HepG2 (cell line): ENCODE measurements around the gene NCF4. TPM values are rescaled to one million over a fixed set of nuclear protein-coding genes. Genes with fewer than 3 reads are reported as not detected.

ENCODE experiments used
- ATAC-seq: fragments of 200-7000 bp; cut with Tn5 transposase; 3 replicates; pipeline ENCODE4 v1.9.1; 2020; ENCODE audit warnings: mild to moderate bottlenecking, moderate library complexity
- BruUV-seq: library from RNA; stranded (reverse); fragments of 400-500 nt; replicated peaks from 2 replicates; lab custom pipeline; 2021; lab: Mats Ljungman, UMichigan
- CTCF ChIA-PET: fragments of 300-600 bp; formaldehyde crosslinking; extraction: SDS; loops from one replicate; lab custom pipeline; 2021; ENCODE audit warnings: low total read pairs, inconsistent platforms, low intra/inter-chr PET ratio; lab: Yijun Ruan, JAX
- POLR2A ChIA-PET: fragments of 350-600 bp; sonication (Branson Sonifier 250); formaldehyde crosslinking; loops from one replicate; lab custom pipeline; 2020; ENCODE audit warnings: antibody characterized with exemption, inconsistent platforms; lab: Yijun Ruan, JAX
- DNase-seq: peaks from one replicate; pipeline ENCODE4 v3.0.0-alpha.2; 2015; ENCODE audit warnings: low spot score
- FAIRE-seq: peaks from 3 replicates; lab custom pipeline; 2011; peaks lifted over from hg19 to GRCh38; lab: Jason Lieb, UNC
- H2AFZ ChIP-seq: one replicate; pipeline ENCODE4 v1.6.1; 2011; ENCODE audit warnings: low read length, inconsistent platforms
- H3K27ac ChIP-seq: fragments of 300-600 bp; 3 replicates; pipeline ENCODE4 v1.8.0; 2011; ENCODE audit warnings: mixed run types, mild to moderate bottlenecking, mixed read lengths, low read length, inconsistent platforms; ENCODE audit not compliant: insufficient read depth; ENCODE audit errors: extremely low read length
- H3K27me3 ChIP-seq, 2 experiments: fragments of 200-600 bp in 1 of 2; 2 replicates in 1 of 2; 3 replicates in 1 of 2; pipeline versions ENCODE4 v1.6.0 to v1.8.0; 2011; ENCODE audit warnings: low read length in 2 of 2, mild to moderate bottlenecking in 2 of 2, moderate library complexity in 2 of 2, inconsistent platforms in 1 of 2; ENCODE audit not compliant: insufficient read depth in 2 of 2, control insufficient read depth in 1 of 2
- H3K36me3 ChIP-seq, 2 experiments: fragments of 200-600 bp in 1 of 2; replicated peaks in 1 of 2; 2 replicates in 1 of 2; 3 replicates in 1 of 2; pipeline versions ENCODE4 v1.5.1 to v1.8.0; 2011; ENCODE audit warnings: low read length in 2 of 2, inconsistent platforms in 1 of 2; ENCODE audit not compliant: insufficient read depth in 2 of 2, control insufficient read depth in 1 of 2
- H3K4me1 ChIP-seq: 2 replicates; pipeline ENCODE4 v1.5.1; 2012; ENCODE audit warnings: low read length, inconsistent platforms; ENCODE audit not compliant: insufficient read depth
- H3K4me2 ChIP-seq: 2 replicates; pipeline ENCODE4 v1.6.0; 2011; ENCODE audit warnings: low read depth, low read length, inconsistent platforms
- H3K4me3 ChIP-seq, 3 experiments: fragments of 200-600 bp in 1 of 3; sonication (generic), shearing (Covaris generic) in 1 of 3; replicated peaks in 1 of 3; 2 replicates each; pipeline ENCODE4 v1.5.1; 2011 to 2016; ENCODE audit warnings: low read length in 3 of 3, inconsistent platforms in 2 of 3, low read depth in 2 of 3, mild to moderate bottlenecking in 2 of 3, control low read depth in 1 of 3, mixed read lengths in 1 of 3; ENCODE audit not compliant: insufficient read depth in 1 of 3
- H3K79me2 ChIP-seq: one replicate; pipeline ENCODE4 v1.6.1; 2011; ENCODE audit warnings: low read length, inconsistent platforms; ENCODE audit not compliant: insufficient read depth
- H3K9ac ChIP-seq: 2 replicates; pipeline ENCODE4 v1.6.0; 2011; ENCODE audit warnings: mild to moderate bottlenecking, low read depth, low read length, inconsistent platforms; ENCODE audit not compliant: insufficient read depth
- H3K9me3 ChIP-seq: 2 replicates; pipeline ENCODE4 v1.5.1; 2012; ENCODE audit warnings: mild to moderate bottlenecking, low read length
- H4K20me1 ChIP-seq: 2 replicates; pipeline ENCODE4 v1.6.0; 2011; ENCODE audit warnings: inconsistent platforms, mild to moderate bottlenecking, low read length, moderate library complexity; ENCODE audit not compliant: insufficient read depth
- ETV5 ChIP-seq: IDR thresholded peaks from 2 replicates; pipeline ENCODE4 v1.6.1; 2018; ENCODE audit warnings: missing biosample characterization, missing genetic modification reagents, inconsistent platforms, borderline replicate concordance
- GABPA ChIP-seq, 2 experiments: IDR thresholded peaks; 2 replicates each; pipeline ENCODE4 v1.6.1; 2011 to 2016; ENCODE audit warnings: low read depth in 2 of 2, low read length in 1 of 2, missing biosample characterization in 1 of 2, missing genetic modification characterization in 1 of 2
- GABPB1 ChIP-seq: IDR thresholded peaks from 2 replicates; pipeline ENCODE4 v1.6.1; 2016; ENCODE audit warnings: mild to moderate bottlenecking, missing genetic modification reagents, moderate library complexity, missing compliant biosample characterization
- HDAC1 ChIP-seq: sonication (generic); formaldehyde crosslinking; IDR thresholded peaks from 2 replicates; pipeline ENCODE4 v1.5.1; 2020; ENCODE audit warnings: mild to moderate bottlenecking, missing genetic modification reagents
- MAF1 ChIP-seq: sonication (generic); formaldehyde crosslinking; IDR thresholded peaks from 2 replicates; pipeline ENCODE4 v1.5.0; 2020; ENCODE audit warnings: missing genetic modification reagents, borderline replicate concordance
- STAT5B ChIP-seq: sonication (generic); formaldehyde crosslinking; IDR thresholded peaks from 2 replicates; pipeline ENCODE4 v1.4.0; 2020; ENCODE audit warnings: missing genetic modification reagents
- YEATS2 ChIP-seq: sonication (generic); formaldehyde crosslinking; IDR thresholded peaks from 2 replicates; pipeline ENCODE4 v1.4.0; 2020; ENCODE audit warnings: missing genetic modification reagents, borderline replicate concordance
- ZNF337 ChIP-seq: sonication (generic); formaldehyde crosslinking; IDR thresholded peaks from 2 replicates; pipeline ENCODE4 v1.5.1; 2020; ENCODE audit warnings: missing genetic modification reagents, low read depth, mild to moderate bottlenecking, borderline replicate concordance
- WGBS: methylation state at CpG from one replicate; pipeline ENCODE4 v1.1.6; 2017; ENCODE audit warnings: low lambda C conversion rate; 5-methylcytosine and 5-hydroxymethylcytosine counted together
- in situ Hi-C: cut with HindIII; loops from 2 replicates; pipeline ENCODE4 v1.10.0; 2017; ENCODE audit warnings: low pct_unique_long_range_greater_than_20kb; ENCODE audit not compliant: extremely low pct_ligation_motif_present
- intact Hi-C: fragments of 100-400 bp; cut with micrococcal nuclease; formaldehyde crosslinking; loops from one replicate; pipeline ENCODE4 v1.10.0; 2022; ENCODE audit not compliant: unreplicated experiment
- polyA plus RNA-seq, 8 experiments: library from polyadenylated mRNA; depleted of rRNA in 3 of 8; stranded (reverse) in 7 of 8; unstranded in 1 of 8; fragments of >200 nt; fragmentation: Illumina TruSeq in 4 of 8; extraction: Trizol in 4 of 8; gene quantifications; 2 replicates each; pipeline versions ENCODE4 v1.2.1 to v1.2.3, GENCODE V29; 2011 to 2016; ENCODE audit warnings: low read depth in 4 of 8, missing spikeins in 1 of 8, mixed read lengths in 1 of 8; ENCODE audit not compliant: insufficient read depth in 1 of 8
- total RNA-seq, 5 experiments: library from RNA; depleted of rRNA; stranded (reverse); fragments of >200 nt; fragmentation: Illumina TruSeq; extraction: Trizol; gene quantifications; 2 replicates each; pipeline ENCODE4 v1.2.3, GENCODE V29; 2016; ENCODE audit warnings: low read depth in 1 of 5
- TF ChIP-seq, protein P1 (sequence below): sonication (generic); formaldehyde crosslinking; IDR thresholded peaks from 2 replicates; pipeline ENCODE4 v1.5.0; 2020; ENCODE audit warnings: mild to moderate bottlenecking, missing genetic modification reagents, moderate library complexity

Gene NCF4
- total and polyA plus RNA-seq, 2 of the 13 experiments (the other 11 are each of a cell fraction or from before 2014, with no cell fraction given) = not detected

DNA sequence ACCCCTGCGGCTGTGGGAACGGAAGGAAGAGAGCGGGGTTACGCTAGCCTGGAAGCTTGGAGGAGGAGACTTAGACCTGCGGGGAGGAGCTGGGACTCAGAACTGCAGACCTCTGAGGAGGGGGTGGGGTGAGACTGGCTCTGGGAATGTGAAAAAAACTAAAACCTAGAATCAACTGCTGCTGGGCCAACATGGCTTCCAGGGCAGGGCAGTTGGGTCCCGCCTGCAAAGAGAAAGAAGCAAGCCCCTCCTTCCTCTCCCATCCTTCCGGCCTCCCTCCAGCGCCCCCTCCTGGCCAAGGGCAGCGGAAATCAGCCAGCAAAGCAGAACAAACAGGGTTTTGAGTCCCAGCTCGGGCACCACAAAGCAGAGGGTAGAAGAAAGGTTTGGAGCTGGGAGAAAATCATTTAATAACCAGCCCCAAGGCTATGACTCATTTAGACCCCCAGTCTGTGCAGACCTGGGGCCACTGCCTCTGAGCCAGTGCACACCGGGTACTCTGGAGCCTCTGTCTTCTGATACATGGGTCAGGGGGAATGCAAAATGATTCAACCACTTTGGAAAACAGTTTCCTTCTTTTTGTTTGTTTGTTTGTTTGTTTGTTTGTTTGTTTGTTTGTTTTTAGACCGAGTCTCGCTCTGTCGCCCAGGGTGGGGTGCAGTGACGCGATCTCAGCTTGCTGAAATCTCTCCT lies 7.3 kb upstream of the NCF4 start:
- intact Hi-C loops = no loop called here
- FAIRE-seq = no peak
- Histone ChIP-seq H2AFZ (no peak overlapping the region), H3K9me3 (no peaks in the 10 kb centered on the region), H3K27ac (no peak overlapping the region), H3K4me2 (no peak overlapping the region), H4K20me1 (no peaks in the 10 kb centered on the region), H3K4me1 (no peaks in the 10 kb centered on the region), H3K36me3 (no peaks in the 10 kb centered on the region), H3K27me3 (peaks cover 1 to 46% of the 10 kb centered on the region in 2 experiments; a peak in 4 of 5 replicates), H3K79me2 (no peaks in the 10 kb centered on the region), H3K9ac (no peak overlapping the region), H3K4me3 (no peak overlapping the region)
- peak; percentile 25 for DNase-seq
- BruUV-seq = no TSS peak
- POLR2A ChIA-PET = no interaction called here
- ATAC-seq = no peak
- in situ Hi-C loops = loop anchor here (10.0 kb wide), 1 partner anchor 121 kb away; no protein-coding TSS in a partner anchor
- 34% methylated on average over 15 of the region's 16 CpGs for WGBS
- no peak for TF ChIP-seq STAT5B (CRISPR knock-in tag)
- TF ChIP-seq YEATS2 (CRISPR knock-in tag) = no peak
- TF ChIP-seq HDAC1 (CRISPR knock-in tag) = no peak
- TF ChIP-seq ETV5 (CRISPR knock-in tag) = peak; percentile 15; the same call in 1 of the 2 replicates
- no peak for TF ChIP-seq MAF1
- TF ChIP-seq, protein P1, sequence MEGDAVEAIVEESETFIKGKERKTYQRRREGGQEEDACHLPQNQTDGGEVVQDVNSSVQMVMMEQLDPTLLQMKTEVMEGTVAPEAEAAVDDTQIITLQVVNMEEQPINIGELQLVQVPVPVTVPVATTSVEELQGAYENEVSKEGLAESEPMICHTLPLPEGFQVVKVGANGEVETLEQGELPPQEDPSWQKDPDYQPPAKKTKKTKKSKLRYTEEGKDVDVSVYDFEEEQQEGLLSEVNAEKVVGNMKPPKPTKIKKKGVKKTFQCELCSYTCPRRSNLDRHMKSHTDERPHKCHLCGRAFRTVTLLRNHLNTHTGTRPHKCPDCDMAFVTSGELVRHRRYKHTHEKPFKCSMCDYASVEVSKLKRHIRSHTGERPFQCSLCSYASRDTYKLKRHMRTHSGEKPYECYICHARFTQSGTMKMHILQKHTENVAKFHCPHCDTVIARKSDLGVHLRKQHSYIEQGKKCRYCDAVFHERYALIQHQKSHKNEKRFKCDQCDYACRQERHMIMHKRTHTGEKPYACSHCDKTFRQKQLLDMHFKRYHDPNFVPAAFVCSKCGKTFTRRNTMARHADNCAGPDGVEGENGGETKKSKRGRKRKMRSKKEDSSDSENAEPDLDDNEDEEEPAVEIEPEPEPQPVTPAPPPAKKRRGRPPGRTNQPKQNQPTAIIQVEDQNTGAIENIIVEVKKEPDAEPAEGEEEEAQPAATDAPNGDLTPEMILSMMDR (CRISPR knock-in tag) = peak; percentile 47
- peak; percentile 40; the same call in 1 of the 2 replicates for TF ChIP-seq GABPB1 (CRISPR knock-in tag)
- no peak for TF ChIP-seq ZNF337 (CRISPR knock-in tag)
- TF ChIP-seq GABPA (IDR thresholded peaks at IDR 0.05; ENCODE audit: low read depth, low read length) = no peak
- TF ChIP-seq GABPA (CRISPR knock-in tag; IDR thresholded peaks at IDR 0.05; ENCODE audit: low read depth) = peak; percentile 51
- CTCF ChIA-PET = interaction anchor here (0.6 kb wide), 1 partner anchor 323 kb away, joined by 3 read pairs; no protein-coding TSS in a partner anchor
